HG03039 (cell line): ENCODE data around the gene RAD51B.

Experiments used
- ATAC-seq: cut with Tn5 transposase; IDR thresholded peaks from one replicate; pipeline ENCODE4 v1.9.1; 2021; ENCODE audit warnings: mild to moderate bottlenecking, moderate library complexity; ENCODE audit not compliant: unreplicated experiment

The RAD51B gene

DNA sequence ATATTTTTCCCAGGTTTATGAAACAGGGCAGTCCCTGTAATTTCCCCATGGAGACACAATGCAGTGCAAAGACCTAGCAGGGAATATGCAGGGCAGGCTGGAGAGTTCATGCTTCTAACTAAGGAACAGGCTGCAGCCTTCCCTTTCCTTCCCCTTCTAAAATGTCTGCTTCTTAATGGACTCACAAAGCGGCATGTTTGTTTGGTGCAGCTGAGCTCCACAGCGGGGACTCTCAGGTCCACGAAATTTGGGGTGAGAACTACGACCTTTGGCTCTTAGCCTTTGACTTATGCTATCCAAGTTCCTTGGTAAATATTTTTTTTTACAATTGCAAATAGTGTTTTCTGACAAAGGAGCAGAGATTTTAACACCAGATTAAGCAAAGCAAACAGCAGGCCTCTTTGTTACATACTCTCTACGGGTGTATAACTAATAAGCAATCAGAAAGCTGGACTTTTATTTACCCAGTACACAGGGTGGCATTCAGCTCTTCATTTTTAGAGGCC, 649.7 kb downstream of the RAD51B start:
- no peak for ATAC-seq

- no peak for ATAC-seq
Measured at GRCh38 chr14:68470361-68470760, 650.8 kb downstream of the RAD51B start.

GRCh38 chr14:68471029-68471963, 651.7 kb downstream of the RAD51B start:
- ATAC-seq: no peak

DNA sequence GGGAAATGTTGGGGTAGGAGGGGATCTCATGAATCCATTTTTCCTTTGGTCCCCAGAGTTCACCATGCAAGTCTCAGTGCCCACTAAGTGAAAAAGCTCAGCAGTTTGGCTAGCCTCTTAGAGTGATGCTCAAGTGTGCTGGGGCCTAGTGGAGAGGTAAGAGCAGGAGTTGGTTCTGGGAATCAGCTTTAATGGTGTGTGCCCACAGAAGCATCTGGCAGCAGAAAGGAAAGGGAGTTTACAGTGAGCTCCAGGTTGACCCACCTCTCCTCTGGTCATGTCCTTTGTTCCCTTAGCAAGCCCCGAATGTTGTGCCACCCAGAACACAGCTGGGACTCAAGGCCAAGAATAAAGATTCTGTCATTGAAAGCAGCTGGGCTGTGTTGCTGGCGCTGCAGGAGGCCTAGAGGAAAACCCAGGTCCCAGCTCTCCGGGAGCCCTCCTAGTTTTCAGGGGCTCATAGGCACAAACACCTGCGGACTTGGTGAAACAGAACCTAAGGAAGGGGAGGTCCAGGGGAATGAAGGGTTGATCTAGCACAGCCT, 652.5 kb downstream of the RAD51B start:
- no peak for ATAC-seq

- no peak for ATAC-seq
Measured at GRCh38 chr14:68473069-68473468, 653.5 kb downstream of the RAD51B start.

DNA sequence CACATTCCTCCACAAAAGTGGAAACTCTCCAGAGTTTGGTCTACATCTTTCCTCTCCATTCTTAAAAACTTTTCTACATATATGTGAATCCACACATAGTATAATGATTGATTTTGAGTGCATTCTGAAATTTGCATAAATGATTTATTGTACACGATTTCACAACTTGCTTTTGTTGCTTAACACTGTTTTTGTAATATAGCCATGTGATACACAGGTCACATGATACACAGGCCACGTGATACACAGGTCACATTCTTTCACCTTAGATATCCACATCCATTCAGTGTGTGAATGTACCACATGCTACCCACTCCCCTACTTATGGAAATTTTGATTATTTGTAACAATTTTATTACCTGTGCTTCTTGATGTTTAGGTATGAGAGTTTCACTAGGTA, 654.2 kb downstream of the RAD51B start:
- no peak for ATAC-seq

- no peak for ATAC-seq
Measured at GRCh38 chr14:68474741-68475140, 655.2 kb downstream of the RAD51B start.

DNA sequence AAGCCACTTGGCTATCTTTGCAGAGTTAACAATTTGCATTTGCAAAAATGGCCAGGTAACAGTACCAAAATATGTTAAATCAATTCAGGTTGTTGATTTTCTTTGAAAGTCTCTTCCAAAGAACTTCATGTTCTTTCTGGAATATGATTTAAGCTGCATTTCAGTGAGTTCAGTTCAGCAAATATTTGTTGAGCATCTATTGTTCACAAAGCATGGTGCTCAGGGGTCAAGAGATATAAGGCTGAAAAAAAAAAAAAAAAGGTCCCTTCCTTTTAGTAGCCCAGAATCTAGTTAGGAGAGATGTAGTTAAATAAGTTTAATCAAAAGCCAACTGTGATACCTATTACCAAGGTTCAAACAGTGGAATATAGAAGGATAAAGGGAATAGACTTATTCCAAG, 656.2 kb downstream of the RAD51B start:
- no peak for ATAC-seq

DNA sequence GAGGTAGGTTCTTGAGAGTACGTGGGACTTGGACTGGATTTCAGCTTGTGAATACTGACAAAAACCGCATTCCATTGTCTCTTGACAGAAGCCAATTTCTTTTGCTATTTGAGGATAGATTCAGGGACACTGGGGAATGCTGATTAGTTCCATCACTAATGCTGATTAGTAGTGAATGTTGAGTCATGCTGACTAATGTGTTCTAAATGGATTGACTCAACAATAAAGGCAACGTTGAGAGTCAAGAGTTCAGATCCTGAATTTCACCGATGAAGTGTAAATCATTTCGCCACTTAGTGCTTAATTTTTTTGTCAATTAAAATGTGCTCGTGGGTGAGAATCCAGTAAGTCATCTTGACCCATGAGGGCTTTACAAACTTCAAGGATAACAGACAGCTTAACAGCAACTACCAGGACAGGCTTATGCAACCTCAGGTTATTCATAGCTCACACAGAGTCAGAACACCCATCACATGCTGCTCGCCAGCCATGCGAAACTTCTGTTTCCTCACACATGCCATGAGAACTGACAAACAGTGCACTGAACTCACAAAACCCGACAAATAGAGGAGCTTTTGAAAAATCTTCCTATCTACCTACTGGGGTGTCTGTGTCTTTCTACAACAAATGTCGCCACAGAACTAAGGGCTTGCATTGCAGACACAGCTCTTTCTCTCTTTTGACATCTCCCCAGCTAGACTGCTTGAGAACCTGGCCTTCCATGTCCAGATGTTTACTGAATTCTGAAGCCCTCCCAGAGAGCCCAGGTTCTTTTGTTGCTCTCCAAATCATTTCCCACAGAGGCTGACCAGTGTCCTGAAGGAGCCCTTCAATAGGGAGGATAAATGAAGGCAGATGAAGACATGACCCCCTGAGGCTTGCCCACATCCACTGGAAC, 656.9 kb downstream of the RAD51B start:
- peak; percentile 68 for ATAC-seq

- no peak for ATAC-seq
Measured at GRCh38 chr14:68477110-68477455, 657.5 kb downstream of the RAD51B start.

DNA sequence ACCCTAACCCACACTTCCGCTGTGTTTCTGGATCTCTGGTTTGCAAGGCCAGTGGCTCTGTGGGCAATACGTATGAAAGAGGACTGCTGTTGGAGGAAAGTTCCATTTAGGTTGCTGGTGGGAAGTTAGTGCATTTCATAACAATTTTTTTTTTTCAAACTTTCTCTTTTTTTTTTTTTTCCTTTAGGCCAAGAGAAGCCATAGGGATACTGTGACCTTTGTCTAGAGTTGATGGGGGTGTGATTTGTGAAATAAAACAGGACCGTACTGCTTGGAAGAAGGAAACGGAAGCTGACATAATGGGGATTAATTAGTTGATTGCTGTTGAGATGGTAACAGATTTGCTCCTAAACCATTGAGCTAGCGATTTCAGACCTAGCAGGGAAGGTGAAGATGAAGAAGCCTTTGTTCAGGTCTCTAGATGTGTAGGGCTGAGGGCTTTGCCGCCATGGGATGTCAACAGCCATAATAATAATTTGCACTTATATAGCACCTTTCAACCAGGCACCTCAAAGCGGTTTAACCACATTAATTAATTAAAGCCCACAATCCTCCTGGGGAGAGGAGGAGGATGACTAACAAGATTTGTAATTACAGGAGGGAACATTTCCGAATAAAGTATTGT, 658.0 kb downstream of the RAD51B start:
- no peak for ATAC-seq

DNA sequence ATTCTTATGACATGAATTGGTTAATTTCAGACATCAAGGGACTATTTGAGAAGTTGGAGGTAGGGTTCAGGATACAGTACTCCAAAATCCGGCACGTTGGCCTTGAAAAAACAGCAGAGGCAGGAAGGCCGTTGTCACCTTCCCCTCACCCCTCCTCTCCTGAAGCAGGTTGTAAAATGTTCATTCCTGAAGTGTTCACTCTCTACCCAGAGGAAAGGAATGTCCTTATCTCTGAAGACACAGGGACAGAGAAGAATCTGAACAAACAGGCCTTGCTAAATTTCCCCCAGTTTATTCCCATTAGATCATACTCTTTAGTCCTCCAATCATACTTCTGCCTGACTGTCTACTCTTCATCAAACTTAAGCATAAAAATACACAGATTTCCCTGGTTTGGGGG, 659.7 kb downstream of the RAD51B start:
- ATAC-seq: no peak

DNA sequence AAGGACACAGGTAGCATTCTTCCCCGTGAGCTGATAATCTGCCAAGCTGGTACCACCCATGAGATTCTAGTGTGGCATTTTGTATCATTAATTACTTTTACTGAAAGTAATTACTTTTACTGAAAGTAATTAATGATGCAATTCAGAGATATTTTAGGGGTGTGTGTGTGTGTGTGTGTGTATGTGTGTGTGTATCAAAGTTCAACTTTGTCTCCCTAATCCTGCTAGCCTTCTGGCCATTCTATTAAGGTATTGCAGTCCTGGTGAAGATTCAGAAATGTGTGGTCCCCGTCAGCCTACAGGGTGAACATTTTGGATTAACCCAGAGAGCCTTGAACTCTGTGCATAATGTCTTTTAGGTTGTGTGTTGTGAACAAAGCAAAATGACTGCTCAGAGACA, 662.4 kb downstream of the RAD51B start:
- ATAC-seq: no peak

DNA sequence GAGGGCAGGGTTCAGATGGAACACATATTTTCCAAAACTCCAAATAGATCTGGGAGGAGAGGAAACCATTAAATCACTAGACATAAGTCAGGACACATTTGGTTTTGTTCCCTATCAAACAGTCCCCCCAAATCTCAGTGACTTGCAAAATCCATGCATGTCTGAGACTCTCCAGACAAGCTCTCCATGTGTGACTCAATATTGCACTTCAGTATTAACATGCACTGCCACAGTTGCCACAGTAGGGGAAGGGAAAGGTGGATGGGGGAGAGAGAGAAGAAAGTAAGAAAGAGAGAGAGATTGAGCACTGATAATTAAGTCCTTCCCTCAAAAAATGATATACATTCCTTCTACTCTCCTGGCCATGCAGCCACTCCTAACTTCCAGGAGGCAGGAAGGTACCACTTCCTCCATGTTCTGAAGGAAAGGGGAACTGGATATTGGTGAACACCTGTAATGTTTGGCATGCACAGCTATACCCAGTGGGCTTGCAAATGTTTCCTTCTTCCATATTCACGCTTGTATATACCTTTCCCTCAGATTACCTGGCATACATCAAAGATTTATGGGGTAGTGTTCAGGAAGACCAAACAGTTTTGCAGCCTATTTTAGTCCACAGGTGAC, 663.3 kb downstream of the RAD51B start:
- ATAC-seq: no peak

DNA sequence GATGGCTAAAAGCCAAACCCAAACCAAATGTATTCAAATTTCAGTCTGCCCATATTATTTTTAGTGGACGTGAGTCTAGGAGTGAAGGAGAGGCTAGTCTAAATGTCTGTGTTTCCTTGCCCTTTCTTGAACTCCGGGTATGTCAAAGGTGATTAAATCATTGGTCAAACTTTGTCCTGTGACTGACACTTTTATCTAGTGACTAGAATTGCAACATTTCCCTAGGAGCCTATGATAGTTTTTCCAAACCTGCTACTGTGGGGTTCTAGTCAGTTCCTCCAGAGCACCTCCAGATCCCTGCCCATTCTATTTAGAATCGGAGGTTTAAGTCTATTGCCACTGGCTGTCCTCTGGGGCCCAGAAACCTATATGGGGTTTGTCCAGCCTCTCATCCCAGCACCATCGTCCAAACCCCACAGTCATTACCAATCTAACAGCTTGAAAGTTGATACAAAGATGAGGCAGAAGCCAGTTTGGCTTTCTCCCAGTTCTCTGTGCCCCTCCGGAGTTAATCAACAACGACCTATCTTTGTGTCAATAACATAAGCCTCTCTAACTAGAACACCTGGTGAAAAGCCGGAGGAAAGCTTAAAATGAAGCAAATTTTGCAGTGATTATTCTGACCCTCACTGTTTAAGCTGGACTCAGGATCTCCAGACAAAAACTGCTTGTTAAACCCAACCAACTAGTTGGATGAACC, 666.6 kb downstream of the RAD51B start:
- no peak for ATAC-seq

DNA sequence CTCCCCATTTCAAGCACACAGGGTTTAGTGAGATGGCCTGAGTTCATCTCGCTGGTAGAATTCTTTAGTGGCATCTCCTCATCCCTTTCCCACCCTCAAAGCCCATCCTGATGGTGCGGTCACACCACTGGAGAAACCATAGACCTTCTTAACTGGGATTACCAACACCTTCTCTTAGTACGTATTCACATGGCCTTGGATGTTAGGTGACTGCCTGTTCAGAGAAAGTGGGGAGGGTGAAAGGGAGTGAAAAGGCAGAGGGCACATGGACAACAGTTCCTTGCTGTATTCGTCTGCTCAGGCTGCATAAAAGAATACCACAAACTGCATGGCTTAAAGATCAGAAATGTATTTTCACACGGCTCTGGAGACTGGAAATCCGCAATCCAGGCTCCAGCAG, 667.2 kb downstream of the RAD51B start:
- no peak for ATAC-seq

DNA sequence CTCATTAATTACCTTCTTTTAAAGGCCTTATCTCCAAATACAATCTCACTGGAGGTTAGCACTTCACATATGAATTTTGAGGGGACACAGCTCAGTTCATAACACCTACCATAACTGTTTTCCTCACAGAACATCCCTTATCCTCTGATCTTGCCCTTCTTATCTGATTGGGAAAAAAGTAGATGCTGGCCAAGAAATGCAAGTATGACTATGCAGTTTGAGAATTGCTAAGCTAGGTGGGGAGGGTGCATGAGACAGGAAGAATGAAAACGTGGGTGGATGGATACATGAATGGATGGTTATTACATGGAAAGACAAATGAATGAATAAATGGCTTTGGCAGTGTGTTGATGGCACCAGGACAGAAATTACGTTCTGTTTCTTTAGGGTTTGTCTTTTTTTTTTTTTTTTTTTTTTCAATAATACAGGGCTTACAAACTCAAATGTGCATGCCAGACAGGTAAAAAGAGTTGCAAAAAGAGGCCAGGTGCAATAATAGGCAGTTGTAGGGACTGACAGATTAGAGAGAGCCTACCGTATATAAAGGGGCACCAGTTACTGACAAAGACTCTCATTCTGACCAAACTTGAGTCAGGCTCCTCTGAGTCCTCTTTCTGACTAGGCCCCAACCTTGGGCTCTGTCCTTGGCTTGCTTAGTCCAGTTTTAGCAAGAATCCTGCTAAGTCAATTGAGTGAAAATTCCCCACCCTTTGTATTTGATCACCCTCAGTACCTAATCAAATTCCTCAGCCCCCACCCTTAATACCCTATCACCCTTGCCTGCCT, 668.4 kb downstream of the RAD51B start:
- ATAC-seq: no peak

DNA sequence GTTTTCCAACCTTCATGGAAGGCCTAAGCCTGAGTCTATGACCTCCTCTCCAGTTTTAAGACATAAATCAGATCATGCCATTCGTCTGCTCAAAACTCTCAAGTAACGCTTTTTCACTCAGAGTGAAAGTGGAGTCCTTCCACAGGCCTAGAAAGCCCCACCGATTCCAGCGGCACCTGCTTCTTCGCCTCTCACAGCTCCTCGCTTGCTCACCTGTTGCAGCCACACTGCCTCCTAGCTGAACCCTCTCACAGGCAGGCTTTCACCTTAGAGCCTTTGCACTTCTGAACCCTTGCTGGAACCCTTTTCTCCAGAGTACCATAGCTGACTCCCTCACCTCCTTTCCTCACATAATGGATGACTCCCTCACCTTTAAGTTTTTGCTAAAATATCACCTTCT, 672.2 kb downstream of the RAD51B start:
- ATAC-seq: no peak
